ENCODE results near the gene DGKI. TPM values are rescaled to one million over a fixed set of nuclear protein-coding genes. Genes with fewer than 3 reads are reported as not detected.
"Not testable (repeated sequence)": the region's sequence is repeated elsewhere in the genome, so short reads cannot be mapped to it uniquely, and the experiment has no call there.

DGKI gene
- polyA plus RNA-seq, 3 donors = 1.7 to 2.2 (median 2.0) TPM

DNA sequence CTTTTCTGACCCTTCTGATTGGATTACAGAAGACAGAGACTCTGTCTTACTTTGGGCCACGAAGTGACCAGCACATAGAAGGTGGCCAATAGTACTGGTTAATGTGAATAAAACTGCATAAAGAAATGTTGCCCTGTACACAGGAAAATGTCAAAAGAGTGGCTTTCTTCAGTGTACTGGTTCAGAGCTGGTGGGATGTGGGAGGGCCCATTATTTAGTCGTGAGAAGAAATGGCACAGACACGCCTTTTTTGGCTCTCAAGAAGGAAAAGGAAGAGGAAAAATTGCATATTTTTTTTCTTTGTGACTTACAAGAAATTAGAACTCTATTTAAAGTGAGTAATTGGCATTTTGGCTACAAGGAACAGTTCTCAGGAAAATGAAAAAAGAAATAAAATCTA, 129.7 kb downstream of the DGKI start:
- DNase-seq (ENCODE audit: extremely low read depth in 1 of 11, low read depth in 9 of 11, low spot score in 4 of 11) = no peak

GRCh38 chr7:137716061-137716460, 130.7 kb downstream of the DGKI start:
- DNase-seq (ENCODE audit: extremely low read depth in 1 of 11, low read depth in 9 of 11, low spot score in 4 of 11) = no peak

GRCh38 chr7:137715533-137715932, 131.2 kb downstream of the DGKI start:
- DNase-seq (ENCODE audit: extremely low read depth in 1 of 11, low read depth in 9 of 11, low spot score in 4 of 11) = no peak

DNA sequence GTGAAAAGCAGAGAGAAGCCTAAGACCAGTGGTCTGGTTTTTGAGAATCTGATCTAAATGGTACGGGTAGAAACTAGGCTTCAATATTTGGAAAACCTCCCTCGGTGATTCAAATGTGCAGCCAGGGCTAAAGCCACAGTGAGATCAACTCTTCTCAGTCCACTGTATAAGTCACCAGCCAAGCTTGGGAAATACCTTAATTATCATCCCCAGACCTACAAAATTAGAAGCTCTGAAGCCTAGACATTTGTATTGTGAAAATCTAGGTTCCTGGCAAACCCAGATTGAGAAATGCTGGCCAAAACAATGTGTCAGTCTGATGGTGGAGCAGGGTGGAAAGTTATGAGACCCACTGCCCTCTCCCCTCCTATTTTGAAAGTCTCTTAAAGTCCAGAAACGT, 131.7 kb downstream of the DGKI start:
- no peak for DNase-seq (ENCODE audit: extremely low read depth in 1 of 11, low read depth in 9 of 11, low spot score in 4 of 11)

DNA sequence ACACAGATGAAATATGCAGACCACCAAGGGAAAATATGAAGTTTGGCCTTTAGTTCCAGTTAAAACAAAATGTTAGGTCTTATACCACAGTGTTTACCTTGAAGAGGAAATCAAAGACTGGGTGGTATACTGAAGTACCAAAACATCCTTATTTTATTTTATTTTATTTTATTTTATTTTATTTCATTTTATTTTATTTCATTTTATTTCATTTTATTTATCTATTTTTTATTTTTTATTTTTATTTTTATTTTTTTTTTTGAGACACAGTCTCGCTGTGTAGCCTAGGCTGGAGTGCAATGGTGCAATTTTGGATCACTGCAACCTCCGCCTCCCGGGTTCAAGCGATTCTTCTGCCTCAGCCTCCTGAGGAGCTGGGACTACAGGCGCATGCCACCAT, 140.4 kb downstream of the DGKI start:
- not testable (repeated sequence) for DNase-seq (ENCODE audit: extremely low read depth in 1 of 11, low read depth in 9 of 11, low spot score in 4 of 11)

- DNase-seq (ENCODE audit: extremely low read depth in 1 of 11, low read depth in 9 of 11, low spot score in 4 of 11) = no peak
Observed at GRCh38 chr7:137704723-137705122, 142.1 kb downstream of the DGKI start.

- no peak for DNase-seq (ENCODE audit: extremely low read depth in 1 of 11, low read depth in 9 of 11, low spot score in 4 of 11)
Observed at GRCh38 chr7:137703291-137704010, 143.3 kb downstream of the DGKI start.

GRCh38 chr7:137696988-137697387, 149.8 kb downstream of the DGKI start:
- DNase-seq (ENCODE audit: extremely low read depth in 1 of 11, low read depth in 9 of 11, low spot score in 4 of 11) = no peak

DNA sequence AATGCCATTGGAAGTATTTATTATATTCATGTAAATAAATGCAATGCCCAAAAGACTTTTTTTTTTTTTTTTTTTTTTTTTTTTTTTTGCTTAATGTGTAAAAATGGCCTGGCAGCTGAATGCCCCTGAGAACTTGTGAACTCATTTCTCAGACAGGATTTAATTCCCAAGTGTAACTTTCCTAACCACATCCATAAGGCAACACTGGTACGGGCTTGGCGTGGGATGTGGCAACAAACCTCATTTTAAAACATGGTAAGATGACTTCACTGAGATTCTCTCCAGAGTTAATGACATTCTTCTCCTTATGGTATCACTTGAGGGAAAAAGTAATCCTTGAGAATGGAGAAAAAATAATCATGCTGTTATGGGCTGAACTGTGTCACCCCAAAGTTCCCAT, 150.4 kb downstream of the DGKI start:
- DNase-seq (ENCODE audit: extremely low read depth in 1 of 11, low read depth in 9 of 11, low spot score in 4 of 11) = no peak

- DNase-seq (ENCODE audit: extremely low read depth in 1 of 11, low read depth in 9 of 11, low spot score in 4 of 11) = no peak
Observed at GRCh38 chr7:137695942-137696341, 150.8 kb downstream of the DGKI start.

GRCh38 chr7:137695494-137695893, 151.3 kb downstream of the DGKI start:
- no peak for DNase-seq (ENCODE audit: extremely low read depth in 1 of 11, low read depth in 9 of 11, low spot score in 4 of 11)

DNA sequence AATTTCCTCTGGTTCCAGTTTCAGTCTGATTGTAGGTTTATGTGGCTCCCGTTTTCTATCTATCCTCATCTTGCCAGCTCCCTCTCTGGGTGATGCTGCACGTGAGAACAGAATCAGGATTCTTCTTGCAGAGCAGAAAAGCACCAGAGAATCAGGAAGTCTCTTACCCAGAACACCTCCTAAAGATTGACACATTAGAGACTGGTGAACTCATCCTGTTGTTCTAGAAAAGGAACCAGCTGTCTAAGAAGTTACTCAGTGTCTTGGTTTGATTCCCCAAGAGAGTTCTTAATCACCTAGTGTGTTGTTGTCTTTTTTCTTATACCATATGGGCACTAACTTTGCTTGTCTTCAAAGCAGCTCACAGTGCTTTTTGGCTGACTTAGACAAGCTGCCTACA, 152.4 kb downstream of the DGKI start:
- no peak for DNase-seq (ENCODE audit: extremely low read depth in 1 of 11, low read depth in 9 of 11, low spot score in 4 of 11)

DNA sequence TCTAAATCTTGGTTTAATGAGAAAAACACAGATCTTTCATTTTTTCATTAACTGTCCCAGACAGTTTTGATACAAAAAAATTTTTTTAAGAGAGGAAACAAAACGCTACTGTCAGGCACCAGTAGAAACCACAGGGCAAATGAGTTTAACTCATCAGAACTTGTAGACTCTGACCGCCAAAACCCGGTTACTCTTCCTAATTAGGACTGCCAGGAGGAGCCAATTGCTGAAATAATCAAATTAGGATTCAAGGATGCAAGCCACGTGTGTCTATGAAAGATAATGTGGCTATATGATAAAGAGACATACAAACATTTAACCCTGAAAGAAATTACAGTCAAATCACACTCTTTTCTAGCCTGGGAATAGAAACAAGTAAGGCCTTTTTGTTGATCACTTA, 154.4 kb downstream of the DGKI start:
- DNase-seq (ENCODE audit: extremely low read depth in 1 of 11, low read depth in 9 of 11, low spot score in 4 of 11) = no peak

- no peak for DNase-seq (ENCODE audit: extremely low read depth in 1 of 11, low read depth in 9 of 11, low spot score in 4 of 11)
Observed at GRCh38 chr7:137691566-137691965, 155.2 kb downstream of the DGKI start.

GRCh38 chr7:137690635-137691034, 156.1 kb downstream of the DGKI start:
- DNase-seq (ENCODE audit: extremely low read depth in 1 of 11, low read depth in 9 of 11, low spot score in 4 of 11) = no peak

GRCh38 chr7:137689761-137690160, 157.0 kb downstream of the DGKI start:
- no peak for DNase-seq (ENCODE audit: extremely low read depth in 1 of 11, low read depth in 9 of 11, low spot score in 4 of 11)

DNA sequence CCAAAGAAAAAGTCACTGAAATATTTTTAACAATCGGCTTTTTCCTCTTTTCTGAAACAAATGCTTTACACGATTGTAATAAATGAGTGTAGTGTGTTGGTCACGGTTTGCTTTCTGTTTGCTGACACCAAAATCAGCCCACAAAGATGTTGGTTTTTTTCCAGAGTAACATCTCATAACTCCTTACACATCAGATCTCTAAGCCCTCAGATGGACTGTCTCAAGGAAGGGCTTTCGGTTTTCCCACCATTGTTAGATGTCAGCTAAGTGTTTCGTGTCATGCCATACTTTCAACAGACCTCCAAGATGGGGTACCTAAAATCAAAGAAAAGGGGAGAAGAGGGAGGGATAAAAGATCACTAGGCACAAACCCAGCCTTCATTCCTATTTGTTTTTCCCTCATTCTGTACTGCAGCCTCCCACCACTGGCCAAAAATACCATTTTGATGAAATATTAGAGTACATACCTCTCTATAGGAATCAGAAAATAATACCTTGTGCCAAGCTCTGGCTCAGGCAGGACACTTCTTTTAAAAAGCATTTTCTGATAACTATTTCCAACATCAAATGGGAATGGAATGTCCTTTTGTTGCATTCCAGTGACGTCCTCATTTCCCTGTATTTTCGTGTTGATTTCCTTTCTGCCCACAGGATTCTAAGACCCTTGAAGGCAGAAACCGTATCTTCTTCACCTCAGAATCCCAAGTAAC, 159.1 kb downstream of the DGKI start:
- no peak for DNase-seq (ENCODE audit: extremely low read depth in 1 of 11, low read depth in 9 of 11, low spot score in 4 of 11)

GRCh38 chr7:137685433-137686164, 161.2 kb downstream of the DGKI start:
- no peak for DNase-seq (ENCODE audit: extremely low read depth in 1 of 11, low read depth in 9 of 11, low spot score in 4 of 11)

- DNase-seq (ENCODE audit: extremely low read depth in 1 of 11, low read depth in 9 of 11, low spot score in 4 of 11) = no peak
Observed at GRCh38 chr7:137684776-137685175, 162.0 kb downstream of the DGKI start.

GRCh38 chr7:137684316-137684715, 162.5 kb downstream of the DGKI start:
- no peak for DNase-seq (ENCODE audit: extremely low read depth in 1 of 11, low read depth in 9 of 11, low spot score in 4 of 11)
